HUES48 (cell line): Measurements from ENCODE around the gene CSNK1A1.
"Not testable (repeated sequence)": the region's sequence is repeated elsewhere in the genome, so short reads cannot be mapped to it uniquely, and the experiment has no call there.

ENCODE experiments used
- H3K27ac ChIP-seq: one replicate; pipeline ENCODE4 v1.7.0; 2013; ENCODE audit warnings: low read depth, low read length, inconsistent platforms
- H3K27me3 ChIP-seq: 2 replicates; pipeline ENCODE4 v1.6.1; 2013; ENCODE audit warnings: mild to moderate bottlenecking, low read length; ENCODE audit not compliant: control insufficient read depth, insufficient read depth
- H3K36me3 ChIP-seq: 2 replicates; pipeline ENCODE4 v1.6.1; 2013; ENCODE audit warnings: low read length; ENCODE audit not compliant: control insufficient read depth, insufficient read depth
- H3K4me1 ChIP-seq: 2 replicates; pipeline ENCODE4 v1.6.1; 2013; ENCODE audit warnings: mild to moderate bottlenecking, low read length; ENCODE audit not compliant: control insufficient read depth, insufficient read depth
- H3K4me3 ChIP-seq: 2 replicates; pipeline ENCODE4 v1.5.1; 2013; ENCODE audit warnings: mild to moderate bottlenecking, low read depth, low read length
- H3K9ac ChIP-seq: 2 replicates; pipeline ENCODE4 v1.6.1; 2013; ENCODE audit warnings: mild to moderate bottlenecking, low read depth, low read length, moderate library complexity
- H3K9me3 ChIP-seq: 2 replicates; pipeline ENCODE4 v1.6.1; 2013; ENCODE audit warnings: low read length; ENCODE audit not compliant: control insufficient read depth, insufficient read depth

Gene CSNK1A1

DNA sequence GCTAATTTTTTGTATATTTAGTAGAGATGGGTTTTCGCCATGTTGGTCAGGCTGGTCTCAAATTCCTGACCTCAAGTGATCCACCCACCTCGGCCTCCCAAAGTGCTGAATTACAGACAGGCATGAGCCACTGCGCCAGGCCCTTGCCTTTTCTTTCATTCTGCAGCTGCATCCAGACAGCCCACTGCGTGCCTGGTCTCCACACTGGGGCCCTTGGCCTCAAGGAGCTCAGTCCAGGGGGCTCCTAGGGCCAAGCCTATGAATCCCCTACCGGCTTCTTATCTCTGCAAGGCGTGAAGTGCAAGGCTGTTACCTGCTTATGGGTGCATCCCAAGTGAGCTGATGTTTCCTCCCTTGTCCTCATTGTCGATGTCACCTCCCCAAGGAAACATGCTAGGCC is 78.8 kb downstream of the CSNK1A1 start:
- H3K36me3 ChIP-seq: no peaks in the 10 kb centered on the region
- no peak overlapping the region for H3K9ac ChIP-seq
- no peaks in the 10 kb centered on the region for H3K4me1 ChIP-seq
- no peak overlapping the region for H3K27ac ChIP-seq
- H3K27me3 ChIP-seq: no peaks in the 10 kb centered on the region
- no peak overlapping the region for H3K4me3 ChIP-seq
- H3K9me3 ChIP-seq: no peaks in the 10 kb centered on the region

DNA sequence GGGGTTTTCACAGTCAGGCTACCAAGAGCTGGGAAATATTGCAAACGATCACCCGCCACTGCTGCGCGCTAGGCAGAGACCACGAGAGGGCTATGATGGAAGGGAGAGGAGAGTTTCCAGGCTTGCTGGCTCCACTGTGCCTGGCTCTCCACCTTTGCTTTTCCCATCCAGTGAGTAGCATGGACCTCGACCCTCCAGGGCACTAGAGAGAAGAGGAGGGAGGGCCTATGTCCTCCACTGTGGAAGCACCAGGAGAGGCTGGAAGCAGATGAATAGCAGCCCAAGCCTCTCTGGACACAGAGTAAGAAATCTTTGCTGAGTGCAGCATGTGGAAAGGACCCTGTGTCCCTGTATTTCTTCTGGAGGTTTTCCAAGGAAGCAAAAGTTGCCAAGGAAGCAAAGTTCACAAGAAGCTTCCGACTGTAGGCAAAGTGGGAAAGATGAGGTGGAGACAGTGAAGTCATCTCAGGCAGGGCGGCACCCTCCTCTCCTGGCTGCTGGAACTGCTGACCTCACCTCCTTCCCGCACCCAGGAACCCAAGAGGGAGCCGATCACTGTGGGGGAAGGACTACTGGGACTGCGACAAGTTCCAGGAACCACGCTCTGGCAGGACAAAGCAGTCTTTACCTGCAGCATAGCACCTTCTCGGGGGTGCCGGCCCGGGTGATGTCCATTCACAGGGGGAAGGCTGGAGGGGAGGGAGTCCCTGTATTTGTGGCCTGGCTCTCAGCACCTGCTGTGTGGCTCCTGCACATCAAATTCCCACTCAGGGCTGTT is 79.6 kb downstream of the CSNK1A1 start:
- no peaks in the 10 kb centered on the region for H3K4me1 ChIP-seq
- no peak overlapping the region for H3K27ac ChIP-seq
- H3K9me3 ChIP-seq: no peaks in the 10 kb centered on the region
- no peaks in the 10 kb centered on the region for H3K36me3 ChIP-seq
- H3K4me3 ChIP-seq: no peak overlapping the region
- H3K27me3 ChIP-seq: no peaks in the 10 kb centered on the region
- H3K9ac ChIP-seq: no peak overlapping the region

DNA sequence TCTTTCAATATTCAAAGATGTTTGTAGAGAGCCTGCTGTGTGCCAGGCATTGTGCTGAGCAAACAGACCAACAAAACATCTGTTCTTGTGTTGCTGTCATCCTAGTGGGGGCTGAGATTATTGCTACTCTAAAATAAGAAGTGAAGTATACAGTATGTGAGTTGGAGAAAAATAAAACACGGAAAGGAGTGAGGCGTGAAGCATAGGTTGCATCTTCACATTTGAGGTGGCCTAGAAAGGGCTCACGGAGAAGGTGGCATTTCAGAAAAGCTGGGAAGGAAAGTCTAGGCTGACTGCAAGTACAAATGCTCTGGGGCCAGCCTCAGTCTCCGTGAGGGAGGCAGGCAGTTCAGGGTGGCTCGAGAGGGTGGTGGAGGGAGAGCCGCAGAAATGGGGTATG is 80.3 kb downstream of the CSNK1A1 start:
- H3K27me3 ChIP-seq: no peaks in the 10 kb centered on the region
- no peaks in the 10 kb centered on the region for H3K36me3 ChIP-seq
- H3K27ac ChIP-seq: no peak overlapping the region
- H3K4me1 ChIP-seq: no peaks in the 10 kb centered on the region
- H3K9me3 ChIP-seq: no peaks in the 10 kb centered on the region
- H3K4me3 ChIP-seq: no peak overlapping the region
- H3K9ac ChIP-seq: no peak overlapping the region

DNA sequence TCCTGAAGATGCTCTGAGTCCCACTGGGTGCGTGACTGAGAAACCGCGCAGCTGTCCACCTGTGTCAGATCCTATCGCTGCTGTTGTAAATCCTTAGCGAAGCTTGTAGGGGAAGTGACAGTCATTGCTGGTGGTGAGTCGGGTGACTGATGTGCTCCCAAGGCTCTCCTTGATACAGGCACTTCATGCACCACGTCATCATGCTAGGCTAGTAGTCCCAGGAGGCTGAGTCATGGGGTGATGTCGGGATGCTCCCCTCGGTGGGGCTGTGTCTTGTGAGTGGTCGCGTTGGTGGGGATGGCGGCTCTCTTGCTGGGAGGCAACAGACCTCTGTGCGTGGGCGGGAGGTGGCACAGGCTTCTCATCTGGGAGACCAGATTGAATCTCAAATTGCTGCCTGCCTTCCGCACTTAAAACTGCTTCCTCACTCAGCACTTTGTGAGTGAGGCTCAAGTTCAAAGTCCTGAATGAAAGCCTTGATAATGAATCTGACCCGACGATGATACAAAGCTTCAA is 84.7 kb downstream of the CSNK1A1 start:
- no peak overlapping the region for H3K4me3 ChIP-seq
- no peak overlapping the region for H3K9ac ChIP-seq

DNA sequence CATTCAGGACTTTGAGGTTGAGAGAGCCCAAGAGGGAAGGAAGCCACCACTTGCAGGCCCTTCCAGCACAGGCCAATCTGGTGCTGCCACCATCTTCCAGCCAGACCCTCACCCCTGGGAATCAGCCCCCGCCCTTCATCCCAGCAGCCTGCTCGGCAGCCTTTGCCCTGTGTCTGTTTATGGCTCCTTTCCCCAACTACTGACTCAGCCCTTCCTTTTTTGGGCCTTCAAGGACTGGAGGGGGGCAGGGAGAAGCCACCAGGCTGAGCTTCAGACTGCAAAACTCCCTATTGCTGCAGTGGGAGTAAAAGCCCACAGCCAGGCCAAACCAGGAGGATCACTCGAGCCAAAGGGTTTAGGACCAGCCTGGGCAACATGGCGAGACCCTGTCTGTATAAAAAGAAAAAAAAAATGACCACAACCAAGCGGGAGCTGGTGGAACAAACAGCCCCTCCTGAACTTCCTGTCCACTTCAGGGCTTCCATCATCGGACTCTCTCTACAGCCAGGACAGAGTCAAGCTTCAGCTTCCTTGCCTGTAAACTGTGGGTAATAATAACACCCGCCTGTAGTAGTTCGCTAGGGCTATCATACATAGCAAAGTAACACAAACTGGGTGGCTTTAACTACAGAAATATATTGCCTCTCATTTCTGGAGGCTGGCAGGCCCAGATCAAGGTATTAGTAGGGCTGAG is 86.3 kb downstream of the CSNK1A1 start:
- no peaks in the 10 kb centered on the region for H3K4me1 ChIP-seq
- no peaks in the 10 kb centered on the region for H3K27me3 ChIP-seq
- no peak overlapping the region for H3K27ac ChIP-seq
- no peaks in the 10 kb centered on the region for H3K9me3 ChIP-seq
- no peaks in the 10 kb centered on the region for H3K36me3 ChIP-seq
- no peak overlapping the region for H3K4me3 ChIP-seq
- no peak overlapping the region for H3K9ac ChIP-seq

More for the DNA sequence above, 84.7 kb downstream of the CSNK1A1 start:
- Histone ChIP-seq H3K9me3 (no peaks in the 10 kb centered on the region), H3K27ac (no peak overlapping the region), H3K36me3 (no peaks in the 10 kb centered on the region), H3K27me3 (no peaks in the 10 kb centered on the region), H3K4me1 (no peaks in the 10 kb centered on the region)

DNA sequence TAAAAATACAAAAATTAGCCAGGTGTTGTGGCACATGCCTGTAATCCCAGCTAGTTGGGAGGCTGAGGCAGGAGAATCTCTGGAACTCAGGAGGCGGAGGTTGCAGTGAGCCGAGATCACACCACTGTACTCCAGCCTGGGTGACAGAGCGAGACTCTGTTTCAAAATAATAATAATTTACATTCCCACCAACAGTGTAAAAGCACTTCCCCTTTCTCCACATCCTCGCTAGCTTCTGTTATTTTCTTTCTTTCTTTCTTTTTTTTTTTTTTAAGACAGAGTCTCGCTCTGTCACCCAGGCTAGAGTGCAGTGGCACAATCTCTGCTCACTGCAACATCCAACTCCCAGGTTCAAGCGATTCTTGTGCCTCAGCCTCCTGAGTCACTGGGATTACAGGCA is 89.3 kb downstream of the CSNK1A1 start:
- H3K4me1 ChIP-seq, H3K27ac ChIP-seq, H3K9ac ChIP-seq, H3K4me3 ChIP-seq, H3K27me3 ChIP-seq, H3K36me3 ChIP-seq, H3K9me3 ChIP-seq: not testable (repeated sequence)

DNA sequence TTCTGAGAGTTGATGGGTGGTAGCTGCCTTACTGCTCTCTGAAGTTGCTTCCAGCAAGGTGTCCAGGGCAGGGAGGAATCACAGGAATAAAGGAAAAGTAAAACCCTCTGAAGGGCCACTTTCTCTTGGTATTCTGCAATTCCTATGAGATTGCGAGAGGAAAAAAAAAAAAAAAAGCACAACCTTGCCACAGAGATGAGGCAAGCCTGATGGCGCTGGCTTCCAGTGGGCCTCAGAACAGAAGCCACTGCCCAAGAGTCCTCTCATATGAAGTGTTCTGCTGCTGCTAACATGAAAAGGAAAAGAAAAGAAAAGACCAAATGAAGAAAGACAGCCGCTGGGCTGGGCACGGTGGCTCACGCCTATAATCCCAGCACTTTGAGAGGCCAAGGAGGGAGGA is 91.3 kb downstream of the CSNK1A1 start:
- H3K9ac ChIP-seq: no peak overlapping the region
- no peaks in the 10 kb centered on the region for H3K27me3 ChIP-seq
- no peak overlapping the region for H3K27ac ChIP-seq
- H3K4me1 ChIP-seq: no peaks in the 10 kb centered on the region
- H3K9me3 ChIP-seq: no peaks in the 10 kb centered on the region
- no peaks in the 10 kb centered on the region for H3K36me3 ChIP-seq
- H3K4me3 ChIP-seq: no peak overlapping the region

DNA sequence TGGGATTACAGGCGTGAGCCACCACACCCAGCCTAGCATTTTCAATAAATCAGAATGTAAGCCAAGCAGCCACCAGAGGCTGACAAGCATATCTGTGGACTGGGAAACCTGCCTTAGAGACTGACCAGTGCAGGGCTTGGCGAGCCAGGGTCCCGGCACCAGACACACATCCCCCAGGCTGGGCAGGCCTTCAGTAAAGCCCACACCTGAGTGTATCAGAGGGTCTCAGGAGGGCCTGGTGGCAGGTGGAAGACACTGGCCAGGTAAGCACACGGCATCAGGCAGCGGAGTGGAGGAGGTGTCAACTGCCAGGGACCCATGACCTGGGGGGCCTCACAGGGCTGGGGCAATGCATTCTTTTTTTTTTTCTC is 93.9 kb downstream of the CSNK1A1 start:
- Histone ChIP-seq H3K9me3 (no peaks in the 10 kb centered on the region), H3K27ac (no peak overlapping the region), H3K27me3 (no peaks in the 10 kb centered on the region), H3K4me1 (peaks cover 7% of the 10 kb centered on the region), H3K4me3 (no peak overlapping the region), H3K36me3 (no peaks in the 10 kb centered on the region), H3K9ac (no peak overlapping the region)

DNA sequence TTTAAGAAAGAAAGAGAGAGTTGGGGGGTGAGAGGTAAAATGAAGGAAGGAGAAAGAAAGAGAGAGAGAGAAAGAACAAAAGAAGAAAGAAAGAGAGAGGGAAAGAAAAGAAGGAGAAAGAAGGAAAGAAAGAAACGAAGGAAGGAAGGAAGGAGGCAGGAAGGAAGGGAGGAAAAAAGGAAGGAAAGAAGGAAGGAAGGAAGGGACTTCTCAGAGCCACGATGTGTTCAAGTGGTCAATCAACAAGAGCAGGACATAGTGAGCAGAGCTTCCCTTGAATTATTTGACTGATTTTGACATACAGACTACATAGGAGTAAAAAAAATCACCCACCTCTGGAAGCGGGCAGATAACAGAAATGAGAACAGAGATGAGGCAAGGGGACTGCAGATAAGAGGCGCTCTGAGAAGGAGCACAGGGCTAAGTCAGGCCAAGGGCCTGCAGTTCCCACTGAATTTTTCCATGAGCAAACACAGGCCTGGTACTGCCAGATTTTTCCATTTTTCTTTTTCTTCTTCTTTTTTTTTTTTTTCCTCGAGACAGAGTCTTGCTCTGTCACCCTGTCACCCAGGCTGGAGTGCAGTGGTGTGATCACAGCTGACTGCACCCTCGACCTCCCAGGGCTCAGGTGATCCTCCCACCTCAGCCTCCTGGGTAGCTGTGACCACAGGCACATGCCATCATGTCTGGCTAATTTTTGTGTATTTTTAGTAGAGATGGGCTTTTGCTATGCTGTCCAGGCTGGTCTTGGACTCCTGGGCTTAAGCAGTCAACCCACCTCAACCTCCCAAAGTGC is 94.4 kb downstream of the CSNK1A1 start:
- Histone ChIP-seq H3K4me3 (no peak overlapping the region), H3K27me3 (no peaks in the 10 kb centered on the region), H3K9ac (no peak overlapping the region), H3K4me1 (peaks cover 12% of the 10 kb centered on the region), H3K27ac (no peak overlapping the region), H3K9me3 (no peaks in the 10 kb centered on the region), H3K36me3 (no peaks in the 10 kb centered on the region)

DNA sequence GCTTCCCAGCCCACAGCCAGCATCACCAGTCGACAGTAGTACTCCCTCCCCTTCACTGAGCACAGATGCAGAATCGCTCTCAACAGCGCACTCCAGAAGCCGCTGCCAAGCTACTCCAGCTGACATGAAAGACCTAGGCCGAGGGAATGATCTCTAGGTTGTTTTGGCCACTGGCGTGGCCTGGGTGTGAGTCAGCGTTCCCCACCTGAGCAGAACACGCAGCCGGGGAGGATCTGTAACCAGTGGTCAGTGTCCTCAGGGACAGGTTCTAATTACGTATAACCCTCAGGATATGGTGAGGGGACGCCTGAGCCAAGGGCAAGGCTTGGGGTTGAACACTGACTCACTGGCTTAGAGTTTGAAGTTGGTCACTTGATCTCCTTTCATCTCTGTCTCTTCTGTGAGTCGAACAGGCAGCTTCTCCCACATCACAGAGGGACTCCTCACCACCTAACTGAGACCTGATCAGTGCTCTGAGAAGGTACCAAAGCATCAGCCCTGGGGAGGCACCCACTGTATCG is 95.3 kb downstream of the CSNK1A1 start:
- Histone ChIP-seq H3K4me1 (peaks cover 12% of the 10 kb centered on the region), H3K27me3 (no peaks in the 10 kb centered on the region), H3K27ac (no peak overlapping the region), H3K36me3 (no peaks in the 10 kb centered on the region), H3K9ac (no peak overlapping the region), H3K4me3 (no peak overlapping the region), H3K9me3 (no peaks in the 10 kb centered on the region)
